WTC11 (cell line): ENCODE measurements around the gene CCR5. TPM values are rescaled to one million over a fixed set of nuclear protein-coding genes. Genes with fewer than 3 reads are reported as not detected.

Experiments used
- ATAC-seq: fragments of 200-7000 bp; cut with Tn5 transposase; 2 replicates; pipeline ENCODE4 v1.10.0; 2021; ENCODE audit warnings: mild to moderate bottlenecking, moderate library complexity
- CTCF ChIA-PET: fragments of 300-600 bp; sonication (Branson Sonifier 250); formaldehyde crosslinking; loops from one replicate; lab custom pipeline; 2021; ENCODE audit warnings: antibody characterized with exemption; lab: Charles Lee
- POLR2A ChIA-PET: fragments of 350-600 bp; sonication (Branson Sonifier 250); formaldehyde crosslinking; loops from one replicate; lab custom pipeline; 2021; ENCODE audit warnings: antibody characterized with exemption; lab: Charles Lee
- DNase-seq: peaks from one replicate; pipeline ENCODE4 v3.0.0; 2021; ENCODE audit warnings: low spot score
- H3K27ac Mint-ChIP-seq: 2 replicates; pipeline ENCODE4 v1.8.0; 2021; ENCODE audit warnings: mixed read lengths
- H3K27me3 Mint-ChIP-seq: 2 replicates; pipeline ENCODE4 v1.8.0; 2021; ENCODE audit warnings: low read depth, mild to moderate bottlenecking, moderate library complexity, mixed read lengths
- H3K36me3 Mint-ChIP-seq: 2 replicates; pipeline ENCODE4 v1.8.0; 2021; ENCODE audit warnings: mixed read lengths
- H3K4me1 Mint-ChIP-seq: 2 replicates; pipeline ENCODE4 v1.8.0; 2022; ENCODE audit warnings: mixed read lengths
- H3K4me3 Mint-ChIP-seq: 2 replicates; pipeline ENCODE4 v1.8.0; 2021; ENCODE audit warnings: mild to moderate bottlenecking, moderate library complexity, mixed read lengths
- H3K9me3 Mint-ChIP-seq: 2 replicates; pipeline ENCODE4 v1.8.0; 2021; ENCODE audit warnings: mixed read lengths
- ATF1 ChIP-seq: sonication (generic); formaldehyde crosslinking; IDR thresholded peaks from 2 replicates; pipeline ENCODE4 v1.8.1; 2023; ENCODE audit warnings: mild to moderate bottlenecking, moderate library complexity, missing genetic modification reagents
- CBFB ChIP-seq: sonication (generic); formaldehyde crosslinking; IDR thresholded peaks from 2 replicates; pipeline ENCODE4 v1.8.1; 2022; ENCODE audit warnings: mild to moderate bottlenecking, low read depth, missing genetic modification reagents
- CREM ChIP-seq: sonication (generic); formaldehyde crosslinking; IDR thresholded peaks from 2 replicates; pipeline ENCODE4 v1.8.1; 2022; ENCODE audit warnings: mild to moderate bottlenecking, missing genetic modification reagents, moderate library complexity
- NR3C1 ChIP-seq: sonication (generic); formaldehyde crosslinking; conservative IDR thresholded peaks from 2 replicates; pipeline ENCODE4 v1.8.1; 2023; ENCODE audit warnings: low read depth, mild to moderate bottlenecking, missing genetic modification reagents
- ZBTB21 ChIP-seq: sonication (generic); formaldehyde crosslinking; IDR thresholded peaks from 2 replicates; pipeline ENCODE4 v1.8.1; 2023; ENCODE audit warnings: mild to moderate bottlenecking, missing genetic modification reagents, borderline replicate concordance
- ZNF138 ChIP-seq: sonication (generic); formaldehyde crosslinking; conservative IDR thresholded peaks from 2 replicates; pipeline ENCODE4 v1.8.1; 2022; ENCODE audit warnings: mild to moderate bottlenecking, moderate library complexity, missing genetic modification reagents
- ZNF416 ChIP-seq: fragments of 250-450 bp; sonication (Bioruptor Pico); IDR thresholded peaks from 2 replicates; pipeline ENCODE4 v1.9.0; 2021; ENCODE audit warnings: mild to moderate bottlenecking, inconsistent platforms
- total RNA-seq: library from RNA; stranded (reverse); gene quantifications from 3 replicates; pipeline ENCODE4 v1.2.3, GENCODE V29; 2021
- TF ChIP-seq, protein P1 (sequence below): sonication (generic); formaldehyde crosslinking; conservative IDR thresholded peaks from 2 replicates; pipeline ENCODE4 v1.8.1; 2023; ENCODE audit warnings: mild to moderate bottlenecking, low read depth, missing genetic modification reagents, moderate library complexity
- TF ChIP-seq, protein P2 (sequence below): sonication (generic); formaldehyde crosslinking; IDR thresholded peaks from 2 replicates; pipeline ENCODE4 v1.8.0; 2023; ENCODE audit warnings: mild to moderate bottlenecking, missing genetic modification reagents
- TF ChIP-seq, protein P3 (sequence below): sonication (generic); formaldehyde crosslinking; IDR thresholded peaks from 2 replicates; pipeline ENCODE4 v1.8.0; 2022; ENCODE audit warnings: mild to moderate bottlenecking, missing genetic modification reagents
- TF ChIP-seq, protein P4 (sequence below): sonication (generic); formaldehyde crosslinking; IDR thresholded peaks from 2 replicates; pipeline ENCODE4 v1.8.1; 2022; ENCODE audit warnings: mild to moderate bottlenecking, moderate library complexity, missing genetic modification reagents
- TF ChIP-seq, protein P5 (sequence below): sonication (generic); formaldehyde crosslinking; IDR thresholded peaks from 2 replicates; pipeline ENCODE4 v1.8.0; 2022; ENCODE audit warnings: mild to moderate bottlenecking, missing genetic modification reagents
- TF ChIP-seq, protein P6 (sequence below): sonication (generic); formaldehyde crosslinking; IDR thresholded peaks from 2 replicates; pipeline ENCODE4 v1.8.1; 2023; ENCODE audit warnings: mild to moderate bottlenecking, missing genetic modification reagents, moderate library complexity
- TF ChIP-seq, protein P7 (sequence below): sonication (generic); formaldehyde crosslinking; IDR thresholded peaks from 2 replicates; pipeline ENCODE4 v1.8.1; 2022; ENCODE audit warnings: low read depth, missing genetic modification reagents, borderline replicate concordance
- TF ChIP-seq, protein P8 (sequence below): sonication (generic); formaldehyde crosslinking; IDR thresholded peaks from 2 replicates; pipeline ENCODE4 v1.8.1; 2022; ENCODE audit warnings: mild to moderate bottlenecking, missing genetic modification reagents, moderate library complexity, borderline replicate concordance
- TF ChIP-seq, protein P9 (sequence below): sonication (generic); formaldehyde crosslinking; IDR thresholded peaks from 2 replicates; pipeline ENCODE4 v1.8.0; 2022; ENCODE audit warnings: missing genetic modification reagents

The CCR5 gene
- total RNA-seq, 1 experiment from 2014 or later, result not detected

DNA sequence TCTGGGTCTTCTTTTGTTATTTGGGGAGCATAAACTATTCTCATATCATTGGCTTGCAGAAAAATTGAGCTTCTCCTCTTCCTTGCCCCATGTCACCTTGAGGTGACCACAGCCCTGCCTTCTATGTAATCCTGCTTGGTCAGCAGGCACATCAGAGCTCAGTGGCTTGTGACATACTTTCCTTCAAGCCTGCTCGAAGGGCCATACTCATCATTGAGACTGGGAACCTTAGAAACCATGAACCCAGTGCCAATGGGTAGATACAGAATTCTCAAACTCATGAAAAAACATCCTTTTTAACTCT, 20.5 kb upstream of the CCR5 start:
- H3K27ac Mint-ChIP-seq, result no peak overlapping the region
- ChIA-PET POLR2A (no interaction called here), CTCF (no interaction called here)
- DNase-seq (no peak), ATAC-seq (no peak)
- peaks cover 11% of the 10 kb centered on the region; the same call in 1 of the 2 replicates for H3K4me1 Mint-ChIP-seq
- peaks cover 44% of the 10 kb centered on the region for H3K9me3 Mint-ChIP-seq
- H3K4me3 Mint-ChIP-seq, result no peak overlapping the region
- peaks cover 16% of the 10 kb centered on the region for H3K36me3 Mint-ChIP-seq
- peaks cover 7% of the 10 kb centered on the region for H3K27me3 Mint-ChIP-seq
- TF ChIP-seq, protein P1, sequence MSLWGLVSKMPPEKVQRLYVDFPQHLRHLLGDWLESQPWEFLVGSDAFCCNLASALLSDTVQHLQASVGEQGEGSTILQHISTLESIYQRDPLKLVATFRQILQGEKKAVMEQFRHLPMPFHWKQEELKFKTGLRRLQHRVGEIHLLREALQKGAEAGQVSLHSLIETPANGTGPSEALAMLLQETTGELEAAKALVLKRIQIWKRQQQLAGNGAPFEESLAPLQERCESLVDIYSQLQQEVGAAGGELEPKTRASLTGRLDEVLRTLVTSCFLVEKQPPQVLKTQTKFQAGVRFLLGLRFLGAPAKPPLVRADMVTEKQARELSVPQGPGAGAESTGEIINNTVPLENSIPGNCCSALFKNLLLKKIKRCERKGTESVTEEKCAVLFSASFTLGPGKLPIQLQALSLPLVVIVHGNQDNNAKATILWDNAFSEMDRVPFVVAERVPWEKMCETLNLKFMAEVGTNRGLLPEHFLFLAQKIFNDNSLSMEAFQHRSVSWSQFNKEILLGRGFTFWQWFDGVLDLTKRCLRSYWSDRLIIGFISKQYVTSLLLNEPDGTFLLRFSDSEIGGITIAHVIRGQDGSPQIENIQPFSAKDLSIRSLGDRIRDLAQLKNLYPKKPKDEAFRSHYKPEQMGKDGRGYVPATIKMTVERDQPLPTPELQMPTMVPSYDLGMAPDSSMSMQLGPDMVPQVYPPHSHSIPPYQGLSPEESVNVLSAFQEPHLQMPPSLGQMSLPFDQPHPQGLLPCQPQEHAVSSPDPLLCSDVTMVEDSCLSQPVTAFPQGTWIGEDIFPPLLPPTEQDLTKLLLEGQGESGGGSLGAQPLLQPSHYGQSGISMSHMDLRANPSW (CRISPR knock-in tag), result no peak
- TF ChIP-seq, protein P2, sequence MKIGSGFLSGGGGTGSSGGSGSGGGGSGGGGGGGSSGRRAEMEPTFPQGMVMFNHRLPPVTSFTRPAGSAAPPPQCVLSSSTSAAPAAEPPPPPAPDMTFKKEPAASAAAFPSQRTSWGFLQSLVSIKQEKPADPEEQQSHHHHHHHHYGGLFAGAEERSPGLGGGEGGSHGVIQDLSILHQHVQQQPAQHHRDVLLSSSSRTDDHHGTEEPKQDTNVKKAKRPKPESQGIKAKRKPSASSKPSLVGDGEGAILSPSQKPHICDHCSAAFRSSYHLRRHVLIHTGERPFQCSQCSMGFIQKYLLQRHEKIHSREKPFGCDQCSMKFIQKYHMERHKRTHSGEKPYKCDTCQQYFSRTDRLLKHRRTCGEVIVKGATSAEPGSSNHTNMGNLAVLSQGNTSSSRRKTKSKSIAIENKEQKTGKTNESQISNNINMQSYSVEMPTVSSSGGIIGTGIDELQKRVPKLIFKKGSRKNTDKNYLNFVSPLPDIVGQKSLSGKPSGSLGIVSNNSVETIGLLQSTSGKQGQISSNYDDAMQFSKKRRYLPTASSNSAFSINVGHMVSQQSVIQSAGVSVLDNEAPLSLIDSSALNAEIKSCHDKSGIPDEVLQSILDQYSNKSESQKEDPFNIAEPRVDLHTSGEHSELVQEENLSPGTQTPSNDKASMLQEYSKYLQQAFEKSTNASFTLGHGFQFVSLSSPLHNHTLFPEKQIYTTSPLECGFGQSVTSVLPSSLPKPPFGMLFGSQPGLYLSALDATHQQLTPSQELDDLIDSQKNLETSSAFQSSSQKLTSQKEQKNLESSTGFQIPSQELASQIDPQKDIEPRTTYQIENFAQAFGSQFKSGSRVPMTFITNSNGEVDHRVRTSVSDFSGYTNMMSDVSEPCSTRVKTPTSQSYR (CRISPR knock-in tag), result no peak
- TF ChIP-seq, protein P3, sequence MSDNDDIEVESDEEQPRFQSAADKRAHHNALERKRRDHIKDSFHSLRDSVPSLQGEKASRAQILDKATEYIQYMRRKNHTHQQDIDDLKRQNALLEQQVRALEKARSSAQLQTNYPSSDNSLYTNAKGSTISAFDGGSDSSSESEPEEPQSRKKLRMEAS (CRISPR knock-in tag), result no peak
- TF ChIP-seq, protein P4, sequence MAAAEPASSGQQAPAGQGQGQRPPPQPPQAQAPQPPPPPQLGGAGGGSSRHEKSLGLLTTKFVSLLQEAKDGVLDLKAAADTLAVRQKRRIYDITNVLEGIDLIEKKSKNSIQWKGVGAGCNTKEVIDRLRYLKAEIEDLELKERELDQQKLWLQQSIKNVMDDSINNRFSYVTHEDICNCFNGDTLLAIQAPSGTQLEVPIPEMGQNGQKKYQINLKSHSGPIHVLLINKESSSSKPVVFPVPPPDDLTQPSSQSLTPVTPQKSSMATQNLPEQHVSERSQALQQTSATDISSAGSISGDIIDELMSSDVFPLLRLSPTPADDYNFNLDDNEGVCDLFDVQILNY, result no peak
- TF ChIP-seq, protein P5, sequence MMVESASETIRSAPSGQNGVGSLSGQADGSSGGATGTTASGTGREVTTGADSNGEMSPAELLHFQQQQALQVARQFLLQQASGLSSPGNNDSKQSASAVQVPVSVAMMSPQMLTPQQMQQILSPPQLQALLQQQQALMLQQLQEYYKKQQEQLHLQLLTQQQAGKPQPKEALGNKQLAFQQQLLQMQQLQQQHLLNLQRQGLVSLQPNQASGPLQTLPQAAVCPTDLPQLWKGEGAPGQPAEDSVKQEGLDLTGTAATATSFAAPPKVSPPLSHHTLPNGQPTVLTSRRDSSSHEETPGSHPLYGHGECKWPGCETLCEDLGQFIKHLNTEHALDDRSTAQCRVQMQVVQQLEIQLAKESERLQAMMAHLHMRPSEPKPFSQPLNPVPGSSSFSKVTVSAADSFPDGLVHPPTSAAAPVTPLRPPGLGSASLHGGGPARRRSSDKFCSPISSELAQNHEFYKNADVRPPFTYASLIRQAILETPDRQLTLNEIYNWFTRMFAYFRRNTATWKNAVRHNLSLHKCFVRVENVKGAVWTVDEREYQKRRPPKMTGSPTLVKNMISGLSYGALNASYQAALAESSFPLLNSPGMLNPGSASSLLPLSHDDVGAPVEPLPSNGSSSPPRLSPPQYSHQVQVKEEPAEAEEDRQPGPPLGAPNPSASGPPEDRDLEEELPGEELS (CRISPR knock-in tag), result no peak
- no peak for TF ChIP-seq ZNF416 (CRISPR knock-in tag)
- no peak for TF ChIP-seq NR3C1 (CRISPR knock-in tag)
- TF ChIP-seq, protein P6, sequence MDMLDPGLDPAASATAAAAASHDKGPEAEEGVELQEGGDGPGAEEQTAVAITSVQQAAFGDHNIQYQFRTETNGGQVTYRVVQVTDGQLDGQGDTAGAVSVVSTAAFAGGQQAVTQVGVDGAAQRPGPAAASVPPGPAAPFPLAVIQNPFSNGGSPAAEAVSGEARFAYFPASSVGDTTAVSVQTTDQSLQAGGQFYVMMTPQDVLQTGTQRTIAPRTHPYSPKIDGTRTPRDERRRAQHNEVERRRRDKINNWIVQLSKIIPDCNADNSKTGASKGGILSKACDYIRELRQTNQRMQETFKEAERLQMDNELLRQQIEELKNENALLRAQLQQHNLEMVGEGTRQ, result no peak
- TF ChIP-seq, all 79 proteins: peak for 0

DNA sequence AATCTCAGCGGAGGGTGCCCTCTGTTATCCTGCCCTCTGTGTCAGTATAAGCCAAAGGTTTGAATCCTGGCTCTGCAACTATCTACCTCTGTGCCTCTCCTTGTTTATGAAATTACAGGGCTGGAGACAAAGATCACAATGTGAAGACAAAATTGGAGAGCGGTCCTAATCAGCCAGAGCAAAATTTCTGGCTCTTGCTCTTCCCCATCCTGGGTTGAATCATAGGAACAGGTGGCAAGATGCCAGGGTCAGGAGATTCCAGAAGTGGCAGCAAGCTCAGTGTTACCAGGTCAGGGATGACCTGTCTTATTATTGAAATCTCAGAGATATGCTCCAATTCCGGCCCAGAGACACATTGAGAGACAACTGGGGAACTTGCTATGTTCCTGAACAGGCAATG, 19.1 kb upstream of the CCR5 start:
- Mint-ChIP-seq H3K27me3 (peaks cover 8% of the 10 kb centered on the region), H3K9me3 (peaks cover 30% of the 10 kb centered on the region), H3K27ac (no peak overlapping the region), H3K4me1 (peaks cover 11% of the 10 kb centered on the region; the same call in 1 of the 2 replicates), H3K36me3 (peaks cover 16% of the 10 kb centered on the region), H3K4me3 (no peak overlapping the region)
- DNase-seq, result no peak
- no peak for ATAC-seq
- ChIA-PET POLR2A (no interaction called here), CTCF (interaction anchor here (1.3 kb wide), 1 partner anchor 27 kb away, joined by 5 read pairs; no protein-coding TSS in a partner anchor)
- TF ChIP-seq, protein P7, sequence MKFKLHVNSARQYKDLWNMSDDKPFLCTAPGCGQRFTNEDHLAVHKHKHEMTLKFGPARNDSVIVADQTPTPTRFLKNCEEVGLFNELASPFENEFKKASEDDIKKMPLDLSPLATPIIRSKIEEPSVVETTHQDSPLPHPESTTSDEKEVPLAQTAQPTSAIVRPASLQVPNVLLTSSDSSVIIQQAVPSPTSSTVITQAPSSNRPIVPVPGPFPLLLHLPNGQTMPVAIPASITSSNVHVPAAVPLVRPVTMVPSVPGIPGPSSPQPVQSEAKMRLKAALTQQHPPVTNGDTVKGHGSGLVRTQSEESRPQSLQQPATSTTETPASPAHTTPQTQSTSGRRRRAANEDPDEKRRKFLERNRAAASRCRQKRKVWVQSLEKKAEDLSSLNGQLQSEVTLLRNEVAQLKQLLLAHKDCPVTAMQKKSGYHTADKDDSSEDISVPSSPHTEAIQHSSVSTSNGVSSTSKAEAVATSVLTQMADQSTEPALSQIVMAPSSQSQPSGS (CRISPR knock-in tag), result no peak
- TF ChIP-seq ATF1 (CRISPR knock-in tag) (no peak), CBFB (CRISPR knock-in tag) (no peak), CREM (CRISPR knock-in tag) (no peak), ZNF138 (CRISPR knock-in tag) (no peak), ZBTB21 (CRISPR knock-in tag) (no peak)
- TF ChIP-seq, protein P8, sequence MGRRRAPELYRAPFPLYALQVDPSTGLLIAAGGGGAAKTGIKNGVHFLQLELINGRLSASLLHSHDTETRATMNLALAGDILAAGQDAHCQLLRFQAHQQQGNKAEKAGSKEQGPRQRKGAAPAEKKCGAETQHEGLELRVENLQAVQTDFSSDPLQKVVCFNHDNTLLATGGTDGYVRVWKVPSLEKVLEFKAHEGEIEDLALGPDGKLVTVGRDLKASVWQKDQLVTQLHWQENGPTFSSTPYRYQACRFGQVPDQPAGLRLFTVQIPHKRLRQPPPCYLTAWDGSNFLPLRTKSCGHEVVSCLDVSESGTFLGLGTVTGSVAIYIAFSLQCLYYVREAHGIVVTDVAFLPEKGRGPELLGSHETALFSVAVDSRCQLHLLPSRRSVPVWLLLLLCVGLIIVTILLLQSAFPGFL (CRISPR knock-in tag), result no peak
- TF ChIP-seq, protein P9, sequence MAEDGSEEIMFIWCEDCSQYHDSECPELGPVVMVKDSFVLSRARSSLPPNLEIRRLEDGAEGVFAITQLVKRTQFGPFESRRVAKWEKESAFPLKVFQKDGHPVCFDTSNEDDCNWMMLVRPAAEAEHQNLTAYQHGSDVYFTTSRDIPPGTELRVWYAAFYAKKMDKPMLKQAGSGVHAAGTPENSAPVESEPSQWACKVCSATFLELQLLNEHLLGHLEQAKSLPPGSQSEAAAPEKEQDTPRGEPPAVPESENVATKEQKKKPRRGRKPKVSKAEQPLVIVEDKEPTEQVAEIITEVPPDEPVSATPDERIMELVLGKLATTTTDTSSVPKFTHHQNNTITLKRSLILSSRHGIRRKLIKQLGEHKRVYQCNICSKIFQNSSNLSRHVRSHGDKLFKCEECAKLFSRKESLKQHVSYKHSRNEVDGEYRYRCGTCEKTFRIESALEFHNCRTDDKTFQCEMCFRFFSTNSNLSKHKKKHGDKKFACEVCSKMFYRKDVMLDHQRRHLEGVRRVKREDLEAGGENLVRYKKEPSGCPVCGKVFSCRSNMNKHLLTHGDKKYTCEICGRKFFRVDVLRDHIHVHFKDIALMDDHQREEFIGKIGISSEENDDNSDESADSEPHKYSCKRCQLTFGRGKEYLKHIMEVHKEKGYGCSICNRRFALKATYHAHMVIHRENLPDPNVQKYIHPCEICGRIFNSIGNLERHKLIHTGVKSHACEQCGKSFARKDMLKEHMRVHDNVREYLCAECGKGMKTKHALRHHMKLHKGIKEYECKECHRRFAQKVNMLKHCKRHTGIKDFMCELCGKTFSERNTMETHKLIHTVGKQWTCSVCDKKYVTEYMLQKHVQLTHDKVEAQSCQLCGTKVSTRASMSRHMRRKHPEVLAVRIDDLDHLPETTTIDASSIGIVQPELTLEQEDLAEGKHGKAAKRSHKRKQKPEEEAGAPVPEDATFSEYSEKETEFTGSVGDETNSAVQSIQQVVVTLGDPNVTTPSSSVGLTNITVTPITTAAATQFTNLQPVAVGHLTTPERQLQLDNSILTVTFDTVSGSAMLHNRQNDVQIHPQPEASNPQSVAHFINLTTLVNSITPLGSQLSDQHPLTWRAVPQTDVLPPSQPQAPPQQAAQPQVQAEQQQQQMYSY (CRISPR knock-in tag), result no peak
